PFSK-1 (cell line): ENCODE results near the gene INCA1.

Experiments
- POLR2AphosphoS5 ChIP-seq: IDR thresholded peaks from 2 replicates; pipeline ENCODE4 v1.6.1; 2012; ENCODE audit warnings: low read depth, mild to moderate bottlenecking, control low read depth, low read length, moderate library complexity
- SIN3A ChIP-seq: IDR thresholded peaks from 2 replicates; pipeline ENCODE4 v1.6.1; 2012; ENCODE audit warnings: mild to moderate bottlenecking, low read length, moderate library complexity, borderline replicate concordance; ENCODE audit not compliant: insufficient read depth
- TF ChIP-seq, protein P1 (sequence below), 2 experiments: IDR thresholded peaks; 2 replicates each; pipeline versions ENCODE4 v1.6.1 to v1.8.0; 2011 to 2012; ENCODE audit warnings: low read depth in 2 of 2, low read length in 2 of 2, control low read depth in 1 of 2, inconsistent platforms in 1 of 2, mild to moderate bottlenecking in 1 of 2, moderate library complexity in 1 of 2; ENCODE audit not compliant: insufficient read depth in 1 of 2

DNA sequence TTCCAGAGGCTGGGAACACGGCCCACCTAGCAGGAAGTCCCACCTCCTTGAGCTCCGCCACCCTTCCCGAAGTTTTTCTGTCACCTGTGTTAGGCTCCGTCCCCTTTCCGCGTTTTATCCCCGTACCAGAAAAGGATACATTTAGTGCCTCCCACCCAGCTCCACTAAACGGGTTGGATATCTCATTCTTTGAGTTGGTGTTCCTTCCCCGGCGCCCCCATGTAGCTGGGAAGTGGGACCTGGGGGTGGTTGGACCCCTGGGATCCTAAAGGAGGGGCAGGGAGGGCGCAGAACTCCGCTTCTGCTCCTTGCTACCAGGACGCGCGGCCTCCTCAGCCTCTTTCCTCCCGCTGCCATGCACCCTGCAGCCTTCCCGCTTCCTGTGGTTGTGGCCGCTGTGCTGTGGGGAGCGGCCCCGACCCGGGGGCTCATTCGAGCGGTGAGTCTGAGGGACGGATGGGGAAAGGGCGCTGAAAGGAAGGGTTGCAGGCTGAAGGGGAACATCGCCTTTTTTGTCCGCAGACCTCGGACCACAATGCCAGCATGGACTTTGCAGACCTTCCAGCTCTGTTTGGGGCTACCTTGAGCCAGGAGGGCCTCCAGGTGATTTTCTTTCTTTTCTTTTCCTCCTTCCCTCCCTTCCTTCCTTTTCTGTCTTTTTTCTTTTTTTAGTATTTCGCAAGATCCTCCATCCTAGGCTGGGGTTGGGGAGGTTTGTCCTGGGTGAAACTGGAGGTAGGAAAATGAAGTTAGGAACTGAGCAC, 56.6 kb downstream of the INCA1 start:
- TF ChIP-seq POLR2AphosphoS5 (peak; percentile 49), SIN3A (no peak)
- TF ChIP-seq, protein P1, sequence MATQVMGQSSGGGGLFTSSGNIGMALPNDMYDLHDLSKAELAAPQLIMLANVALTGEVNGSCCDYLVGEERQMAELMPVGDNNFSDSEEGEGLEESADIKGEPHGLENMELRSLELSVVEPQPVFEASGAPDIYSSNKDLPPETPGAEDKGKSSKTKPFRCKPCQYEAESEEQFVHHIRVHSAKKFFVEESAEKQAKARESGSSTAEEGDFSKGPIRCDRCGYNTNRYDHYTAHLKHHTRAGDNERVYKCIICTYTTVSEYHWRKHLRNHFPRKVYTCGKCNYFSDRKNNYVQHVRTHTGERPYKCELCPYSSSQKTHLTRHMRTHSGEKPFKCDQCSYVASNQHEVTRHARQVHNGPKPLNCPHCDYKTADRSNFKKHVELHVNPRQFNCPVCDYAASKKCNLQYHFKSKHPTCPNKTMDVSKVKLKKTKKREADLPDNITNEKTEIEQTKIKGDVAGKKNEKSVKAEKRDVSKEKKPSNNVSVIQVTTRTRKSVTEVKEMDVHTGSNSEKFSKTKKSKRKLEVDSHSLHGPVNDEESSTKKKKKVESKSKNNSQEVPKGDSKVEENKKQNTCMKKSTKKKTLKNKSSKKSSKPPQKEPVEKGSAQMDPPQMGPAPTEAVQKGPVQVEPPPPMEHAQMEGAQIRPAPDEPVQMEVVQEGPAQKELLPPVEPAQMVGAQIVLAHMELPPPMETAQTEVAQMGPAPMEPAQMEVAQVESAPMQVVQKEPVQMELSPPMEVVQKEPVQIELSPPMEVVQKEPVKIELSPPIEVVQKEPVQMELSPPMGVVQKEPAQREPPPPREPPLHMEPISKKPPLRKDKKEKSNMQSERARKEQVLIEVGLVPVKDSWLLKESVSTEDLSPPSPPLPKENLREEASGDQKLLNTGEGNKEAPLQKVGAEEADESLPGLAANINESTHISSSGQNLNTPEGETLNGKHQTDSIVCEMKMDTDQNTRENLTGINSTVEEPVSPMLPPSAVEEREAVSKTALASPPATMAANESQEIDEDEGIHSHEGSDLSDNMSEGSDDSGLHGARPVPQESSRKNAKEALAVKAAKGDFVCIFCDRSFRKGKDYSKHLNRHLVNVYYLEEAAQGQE (IDR thresholded peaks at IDR 0.05; ENCODE audit: insufficient read depth in 1 of 2, low read depth in 2 of 2, low read length in 2 of 2) = peak in 1 of 2 experiments; percentile 24; a peak in 1 of 4 replicates
